B cell (primary cell): Measurements from ENCODE around the gene RPS15. TPM values are rescaled to one million over a fixed set of nuclear protein-coding genes. Genes with fewer than 3 reads are reported as not detected.

ENCODE experiments used
- ATAC-seq: fragments of 200-7000 bp; cut with Tn5 transposase; one replicate; pipeline ENCODE4 v1.10.0; 2021; ENCODE audit warnings: low read depth, mild to moderate bottlenecking, moderate number of reproducible peaks, moderate library complexity
- CTCF ChIA-PET: fragments of 350-600 bp; sonication (Branson Sonifier 250); formaldehyde crosslinking; loops from one replicate; lab custom pipeline; 2021; ENCODE audit warnings: antibody characterized with exemption, inconsistent platforms; lab: Charles Lee
- POLR2A ChIA-PET: fragments of 350-600 bp; sonication (Branson Sonifier 250); formaldehyde crosslinking; loops from one replicate; lab custom pipeline; 2021; ENCODE audit warnings: antibody characterized with exemption; lab: Charles Lee
- DNase-seq: peaks from one replicate; pipeline ENCODE4 v3.0.0; 2013
- H2AFZ ChIP-seq: 2 replicates; pipeline ENCODE4 v1.6.1; 2012; ENCODE audit warnings: mild to moderate bottlenecking, low read depth, low read length; ENCODE audit not compliant: insufficient read depth, poor library complexity, severe bottlenecking
- H3K27ac ChIP-seq, 2 donors: 1 replicate in 1 of 2; 2 replicates in 1 of 2; pipeline ENCODE4 v1.5.1; 2012 to 2013; ENCODE audit warnings: low read length in 2 of 2, mild to moderate bottlenecking in 2 of 2, moderate library complexity in 1 of 2
- H3K27me3 ChIP-seq, 4 experiments: fragments of 200-600 bp in 1 of 4; sonication (generic) in 1 of 4; replicated peaks in 1 of 4; 1 replicate in 2 of 4; 2 replicates in 2 of 4; pipeline versions ENCODE4 v1.6.1 to v1.7.0; 2013 to 2016; ENCODE audit warnings: low read length in 3 of 4, mild to moderate bottlenecking in 2 of 4, mixed read lengths in 1 of 4, moderate library complexity in 1 of 4; ENCODE audit not compliant: insufficient read depth in 4 of 4, control insufficient read depth in 3 of 4; ENCODE audit errors: control extremely low read depth in 1 of 4
- H3K36me3 ChIP-seq, 2 experiments: replicated peaks in 1 of 2; 1 replicate in 1 of 2; 2 replicates in 1 of 2; pipeline versions ENCODE4 v1.6.1 to v1.7.1; 2013; ENCODE audit warnings: low read length in 1 of 2; ENCODE audit not compliant: insufficient read depth in 2 of 2, control insufficient read depth in 1 of 2; ENCODE audit errors: control extremely low read depth in 1 of 2, extremely low read depth in 1 of 2
- H3K4me1 ChIP-seq, 2 donors: fragments of 200-600 bp in 1 of 2; sonication (generic) in 1 of 2; 1 replicate in 1 of 2; 2 replicates in 1 of 2; pipeline versions ENCODE4 v1.5.1 to v1.6.1; 2013 to 2017; ENCODE audit warnings: low read length in 2 of 2; ENCODE audit not compliant: control insufficient read depth in 2 of 2, insufficient read depth in 2 of 2
- H3K4me2 ChIP-seq: replicated peaks from 2 replicates; pipeline ENCODE3; 2012; ENCODE audit warnings: mild to moderate bottlenecking, low read depth, low read length; ENCODE audit not compliant: poor library complexity, severe bottlenecking
- H3K4me3 ChIP-seq, 5 experiments: fragments of 200-600 bp in 1 of 5; sonication (generic) in 1 of 5; 1 replicate in 3 of 5; 2 replicates in 2 of 5; pipeline versions ENCODE4 v1.5.1 to v1.7.0; 2011 to 2016; ENCODE audit warnings: low read length in 4 of 5, mild to moderate bottlenecking in 4 of 5, low read depth in 2 of 5, control low read depth in 1 of 5, moderate library complexity in 1 of 5; ENCODE audit not compliant: insufficient read depth in 1 of 5; ENCODE audit errors: control extremely low read depth in 1 of 5, extremely low read depth in 1 of 5
- H3K79me2 ChIP-seq: fragments of 200-600 bp; sonication (generic); one replicate; pipeline ENCODE4 v1.6.0; 2016; ENCODE audit warnings: low read length; ENCODE audit not compliant: control insufficient read depth, insufficient read depth
- H3K9ac ChIP-seq: fragments of 200-600 bp; sonication (generic); 2 replicates; pipeline ENCODE4 v1.6.1; 2017; ENCODE audit warnings: mild to moderate bottlenecking, low read length, moderate library complexity
- H3K9me3 ChIP-seq, 3 donors: one replicate each; pipeline versions ENCODE4 v1.6.1 to v1.7.1; 2013; ENCODE audit warnings: low read length in 2 of 3; ENCODE audit not compliant: control insufficient read depth in 2 of 3, insufficient read depth in 1 of 3; ENCODE audit errors: control extremely low read depth in 1 of 3
- H4K20me1 ChIP-seq: 2 replicates; pipeline ENCODE4 v1.6.0; 2012; ENCODE audit warnings: mild to moderate bottlenecking, low read length; ENCODE audit not compliant: insufficient read depth, control insufficient read depth, poor library complexity, severe bottlenecking
- H3K27ac Mint-ChIP-seq: one replicate; pipeline ENCODE4 v1.8.0; 2021; ENCODE audit warnings: mixed read lengths
- H3K27me3 Mint-ChIP-seq: one replicate; pipeline ENCODE4 v1.8.0; 2021; ENCODE audit warnings: mixed read lengths
- H3K4me1 Mint-ChIP-seq: one replicate; pipeline ENCODE4 v1.8.0; 2021; ENCODE audit warnings: mixed read lengths
- H3K4me3 Mint-ChIP-seq: one replicate; pipeline ENCODE4 v1.8.0; 2021; ENCODE audit warnings: mixed read lengths
- H3K9me3 Mint-ChIP-seq: one replicate; pipeline ENCODE4 v1.8.0; 2022; ENCODE audit warnings: mixed read lengths; ENCODE audit not compliant: insufficient read depth
- EZH2 ChIP-seq: IDR thresholded peaks from 2 replicates; pipeline ENCODE4 v1.6.1; 2012; ENCODE audit warnings: borderline replicate concordance, low read depth, mild to moderate bottlenecking, moderate library complexity, low read length; ENCODE audit not compliant: insufficient read depth, poor library complexity, severe bottlenecking
- WGBS: methylation state at CpG from one replicate; pipeline ENCODE4 v1.1.5; 2013; ENCODE audit warnings: missing lambda C conversion rate; ENCODE audit not compliant: insufficient coverage; 5-methylcytosine and 5-hydroxymethylcytosine counted together
- intact Hi-C: fragments of 100-400 bp; cut with micrococcal nuclease; formaldehyde crosslinking; loops from one replicate; pipeline ENCODE4 v1.10.0; 2022
- polyA plus RNA-seq: library from polyadenylated mRNA; depleted of rRNA; stranded (reverse); fragments of >200 nt; gene quantifications from 2 replicates; pipeline ENCODE4 v1.2.3, GENCODE V29; 2012
- total RNA-seq, 2 donors: library from RNA; stranded (reverse); fragments of 120-200 nt in 1 of 2; gene quantifications; 1 replicate in 1 of 2; 2 replicates in 1 of 2; pipeline versions ENCODE4 v1.2.3 to v1.2.4, GENCODE V29; 2013 to 2022
- TF ChIP-seq, protein P1 (sequence below): fragments of 200-600 bp; IDR thresholded peaks from one replicate; pipeline ENCODE4 v1.8.0; 2022; ENCODE audit warnings: antibody characterized with exemption, mild to moderate bottlenecking

Gene RPS15
- total and polyA plus RNA-seq, 2 donors (not counting 1 experiment from before 2014, with no cell fraction given) = 1,520 to 6,007 TPM

DNA sequence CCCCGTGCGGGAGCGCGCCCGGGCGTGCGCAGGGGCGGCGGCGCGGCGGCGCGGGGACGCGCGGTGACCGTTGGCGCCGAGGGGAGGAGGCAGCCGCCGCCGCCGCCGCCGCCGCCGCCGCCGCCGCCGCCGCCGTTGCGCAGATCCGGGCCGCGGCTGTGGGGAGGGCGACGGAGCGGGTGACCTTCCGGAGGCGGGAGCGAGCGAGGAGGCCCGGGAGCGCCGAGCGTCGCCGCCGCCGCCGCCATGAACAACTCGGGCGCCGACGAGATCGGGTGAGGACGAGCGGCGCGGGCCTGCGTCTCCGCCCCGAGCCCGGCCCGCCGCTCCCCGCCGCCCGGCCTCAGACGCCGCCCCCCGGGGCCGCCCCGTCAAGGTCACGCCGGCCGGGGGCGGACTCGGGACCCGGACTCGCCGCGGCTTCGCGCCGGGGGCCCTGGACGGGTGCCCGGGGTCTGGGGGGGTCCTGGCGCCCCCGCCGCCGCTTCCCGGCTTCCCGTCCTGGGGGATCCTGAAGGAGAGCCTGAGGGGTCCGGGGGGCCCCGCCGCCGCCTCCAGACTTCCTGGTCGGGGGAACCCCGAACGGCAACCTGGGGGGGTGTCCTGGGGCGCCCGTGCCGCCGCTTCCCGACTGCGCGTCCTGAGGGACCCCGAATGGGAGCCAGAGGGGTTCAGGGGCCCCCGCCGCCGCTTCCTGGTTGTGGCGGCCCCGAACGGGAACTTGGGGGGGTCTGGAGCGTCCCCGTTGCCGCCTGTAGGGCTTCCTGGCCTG is 30.5 kb upstream of the RPS15 start, which contains the start of gene DAZAP1:
TSS of gene DAZAP1 (plus strand) at position 59 of the 772 bp plus-strand sequence. CDS start at position 247, 188 bp downstream.
- H3K79me2 ChIP-seq = peaks cover 50% of the 10 kb centered on the region
- no peak for DNase-seq
- WGBS = under 1% methylated on average over 107 of the region's 121 CpGs
- peak within 1 kb of the TSS; percentile 78 to 95 for H3K27ac ChIP-seq
- peak within 1 kb of the TSS; percentile 88 for H3K9ac ChIP-seq
- H3K27me3 ChIP-seq = peaks cover 0 to 15% (median 3%) of the 10 kb centered on the region in 4 experiments
- Mint-ChIP-seq H3K4me1 (peaks cover 46% of the 10 kb centered on the region), H3K27ac (peak within 1 kb of the TSS; percentile 92), H3K4me3 (peak within 1 kb of the TSS; percentile 92), H3K27me3 (peaks cover 2% of the 10 kb centered on the region), H3K9me3 (no peaks in the 10 kb centered on the region)
- CTCF ChIA-PET = interaction anchor here (0.9 kb wide), 1 partner anchor 25 kb away, joined by 3 read pairs; no protein-coding TSS in a partner anchor
- peak within 1 kb of the TSS; percentile 92 for H3K4me2 ChIP-seq
- peaks cover 0 to 2% (median 0%) of the 10 kb centered on the region in 3 donors for H3K9me3 ChIP-seq
- intact Hi-C loops = loop anchor here (1.0 to 5.0 kb wide), 6 partner anchors 24 to 835 kb away; partner anchors contain the start of genes BSG, C19orf25, NDUFS7 and RPS15
- TF ChIP-seq, protein P1, sequence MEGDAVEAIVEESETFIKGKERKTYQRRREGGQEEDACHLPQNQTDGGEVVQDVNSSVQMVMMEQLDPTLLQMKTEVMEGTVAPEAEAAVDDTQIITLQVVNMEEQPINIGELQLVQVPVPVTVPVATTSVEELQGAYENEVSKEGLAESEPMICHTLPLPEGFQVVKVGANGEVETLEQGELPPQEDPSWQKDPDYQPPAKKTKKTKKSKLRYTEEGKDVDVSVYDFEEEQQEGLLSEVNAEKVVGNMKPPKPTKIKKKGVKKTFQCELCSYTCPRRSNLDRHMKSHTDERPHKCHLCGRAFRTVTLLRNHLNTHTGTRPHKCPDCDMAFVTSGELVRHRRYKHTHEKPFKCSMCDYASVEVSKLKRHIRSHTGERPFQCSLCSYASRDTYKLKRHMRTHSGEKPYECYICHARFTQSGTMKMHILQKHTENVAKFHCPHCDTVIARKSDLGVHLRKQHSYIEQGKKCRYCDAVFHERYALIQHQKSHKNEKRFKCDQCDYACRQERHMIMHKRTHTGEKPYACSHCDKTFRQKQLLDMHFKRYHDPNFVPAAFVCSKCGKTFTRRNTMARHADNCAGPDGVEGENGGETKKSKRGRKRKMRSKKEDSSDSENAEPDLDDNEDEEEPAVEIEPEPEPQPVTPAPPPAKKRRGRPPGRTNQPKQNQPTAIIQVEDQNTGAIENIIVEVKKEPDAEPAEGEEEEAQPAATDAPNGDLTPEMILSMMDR = no peak
- TF ChIP-seq EZH2 = no peak
- H2AFZ ChIP-seq = peak within 1 kb of the TSS; percentile 47
- H4K20me1 ChIP-seq = peaks cover 50% of the 10 kb centered on the region
- H3K36me3 ChIP-seq = peaks cover 0 to 1% of the 10 kb centered on the region in 2 experiments
- H3K4me1 ChIP-seq = peaks cover 25 to 44% of the 10 kb centered on the region in 2 donors
- ATAC-seq = no peak
- POLR2A ChIA-PET = interaction anchor here (1.2 kb wide), 1 partner anchor 138 kb away, joined by 4 read pairs; the partner anchor contains the start of gene CIRBP
- H3K4me3 ChIP-seq = peak within 1 kb of the TSS; percentile 48 to 99 (median 92)
